ENCODE results near the gene MTHFD2.
"Not testable (repeated sequence)": the region's sequence is repeated elsewhere in the genome, so short reads cannot be mapped to it uniquely, and the experiment has no call there.

The MTHFD2 gene

GRCh38 chr2:74198461-74199274 is at the start of gene MTHFD2:
MTHFD2 (plus strand) TSS chr2:74198615; CDS start chr2:74198642, 27 bp downstream.
- peak; percentile 93 for DNase-seq

- no peak for DNase-seq
Observed at GRCh38 chr2:74149247-74149525, 49.2 kb upstream of the MTHFD2 start.

- no peak for DNase-seq
Observed at GRCh38 chr2:74149570-74150319, 48.7 kb upstream of the MTHFD2 start.

- no peak for DNase-seq
Observed at GRCh38 chr2:74152954-74153353, 45.5 kb upstream of the MTHFD2 start.

GRCh38 chr2:74155830-74156229 is 42.6 kb upstream of the MTHFD2 start:
- DNase-seq = no peak

GRCh38 chr2:74162951-74163350 is 35.5 kb upstream of the MTHFD2 start:
- no peak for DNase-seq

GRCh38 chr2:74164761-74165160 is 33.7 kb upstream of the MTHFD2 start:
- DNase-seq = no peak

GRCh38 chr2:74168739-74169138 is 29.7 kb upstream of the MTHFD2 start:
- DNase-seq = no peak

GRCh38 chr2:74174909-74175308 is 23.5 kb upstream of the MTHFD2 start:
- no peak for DNase-seq

- DNase-seq = no peak
Observed at GRCh38 chr2:74177696-74178095, 20.7 kb upstream of the MTHFD2 start.

GRCh38 chr2:74178211-74179062 is 20.0 kb upstream of the MTHFD2 start, which contains the start of gene MOB1A:
MOB1A (minus strand) TSS chr2:74178879; CDS start chr2:74178674, 205 bp downstream.
- peak; percentile 98 for DNase-seq

GRCh38 chr2:74179063-74179865 is 19.2 kb upstream of the MTHFD2 start:
- DNase-seq = peak in 1 of 2 donors; percentile 23

GRCh38 chr2:74181739-74182138 is 16.7 kb upstream of the MTHFD2 start:
- no peak for DNase-seq

- no peak for DNase-seq
Observed at GRCh38 chr2:74183878-74184277, 14.5 kb upstream of the MTHFD2 start.

- peak; percentile 33 to 44 for DNase-seq
Observed at GRCh38 chr2:74186038-74186437, 12.4 kb upstream of the MTHFD2 start.

GRCh38 chr2:74186706-74187105 is 11.7 kb upstream of the MTHFD2 start:
- not testable (repeated sequence) for DNase-seq

GRCh38 chr2:74188018-74188601 is 10.3 kb upstream of the MTHFD2 start:
- DNase-seq = no peak

GRCh38 chr2:74188696-74189095 is 9.7 kb upstream of the MTHFD2 start:
- DNase-seq = no peak

GRCh38 chr2:74191596-74192380 is 6.6 kb upstream of the MTHFD2 start:
- no peak for DNase-seq

GRCh38 chr2:74194799-74195198 is 3.6 kb upstream of the MTHFD2 start:
- DNase-seq = no peak

- no peak for DNase-seq
Observed at GRCh38 chr2:74197049-74197448, 1.4 kb upstream of the MTHFD2 start.

Data from stimulated activated CD4-positive, alpha-beta T cell treated with anti-CD3 and anti-CD28 coated beads, Interleukin-2, amount 100 ng/mL, for 24 hours (primary cell).